ENCODE data around the gene SCMH1.

DNA sequence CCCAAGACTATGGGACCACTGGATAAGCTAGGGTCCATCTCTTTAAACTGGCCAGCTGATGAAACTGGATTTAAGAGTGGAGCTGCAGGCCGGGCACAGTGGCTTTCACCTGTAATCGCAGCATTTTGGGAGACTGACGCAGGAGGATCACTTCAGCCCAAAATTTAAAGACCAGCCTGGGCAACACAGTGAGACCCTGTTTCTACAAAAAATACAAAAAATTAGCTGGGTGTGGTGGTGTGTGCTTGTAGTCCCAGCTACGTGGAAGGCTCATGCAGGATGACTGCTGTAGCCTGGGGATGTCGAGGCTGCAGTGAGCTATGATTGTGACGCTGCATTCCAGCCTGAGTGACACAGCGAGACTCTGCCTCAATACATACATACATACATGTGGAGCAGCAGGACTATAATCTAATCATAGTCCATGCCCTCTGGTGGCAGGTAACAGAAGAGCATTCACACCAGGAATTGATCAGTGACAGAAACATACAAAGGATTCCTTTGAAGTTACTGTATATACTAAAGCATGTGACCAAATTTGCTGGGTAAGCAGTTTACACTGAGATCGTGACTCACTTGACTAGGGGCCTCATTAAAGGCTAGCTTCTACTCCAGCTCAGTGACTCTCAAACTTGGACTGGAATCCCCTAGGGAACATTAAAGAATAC, 119.1 kb downstream of the SCMH1 start:
- TF ChIP-seq, protein P1, sequence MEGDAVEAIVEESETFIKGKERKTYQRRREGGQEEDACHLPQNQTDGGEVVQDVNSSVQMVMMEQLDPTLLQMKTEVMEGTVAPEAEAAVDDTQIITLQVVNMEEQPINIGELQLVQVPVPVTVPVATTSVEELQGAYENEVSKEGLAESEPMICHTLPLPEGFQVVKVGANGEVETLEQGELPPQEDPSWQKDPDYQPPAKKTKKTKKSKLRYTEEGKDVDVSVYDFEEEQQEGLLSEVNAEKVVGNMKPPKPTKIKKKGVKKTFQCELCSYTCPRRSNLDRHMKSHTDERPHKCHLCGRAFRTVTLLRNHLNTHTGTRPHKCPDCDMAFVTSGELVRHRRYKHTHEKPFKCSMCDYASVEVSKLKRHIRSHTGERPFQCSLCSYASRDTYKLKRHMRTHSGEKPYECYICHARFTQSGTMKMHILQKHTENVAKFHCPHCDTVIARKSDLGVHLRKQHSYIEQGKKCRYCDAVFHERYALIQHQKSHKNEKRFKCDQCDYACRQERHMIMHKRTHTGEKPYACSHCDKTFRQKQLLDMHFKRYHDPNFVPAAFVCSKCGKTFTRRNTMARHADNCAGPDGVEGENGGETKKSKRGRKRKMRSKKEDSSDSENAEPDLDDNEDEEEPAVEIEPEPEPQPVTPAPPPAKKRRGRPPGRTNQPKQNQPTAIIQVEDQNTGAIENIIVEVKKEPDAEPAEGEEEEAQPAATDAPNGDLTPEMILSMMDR (IDR thresholded peaks at IDR 0.05 in 2 of 3, conservative IDR thresholded peaks at IDR 0.05 in 1 of 3; ENCODE audit: borderline replicate concordance in 1 of 3, insufficient read depth in 1 of 3, low read depth in 2 of 3, low read length in 2 of 3) = peak; percentile 35 to 70 (median 64); a peak in 5 of 6 replicates
- TF ChIP-seq RAD21 (IDR thresholded peaks at IDR 0.05; ENCODE audit: low read depth) (peak; percentile 49), SIN3A (IDR thresholded peaks at IDR 0.05; ENCODE audit: low read depth) (no peak), ATF3 (IDR thresholded peaks at IDR 0.05) (no peak), MAX (IDR thresholded peaks at IDR 0.05) (peak; percentile 58)
